GM18505 (cell line): ENCODE measurements around the gene ALLC.

Source experiments
- ATAC-seq: cut with Tn5 transposase; IDR thresholded peaks from one replicate; pipeline ENCODE4 v1.9.1; 2021; ENCODE audit not compliant: unreplicated experiment
- POLR2A ChIP-seq: IDR thresholded peaks from 4 replicates; pipeline ENCODE4 v1.6.1; 2011; ENCODE audit warnings: borderline replicate concordance; ENCODE audit not compliant: insufficient read depth, insufficient read length; ENCODE audit errors: extremely low read depth

ALLC gene

GRCh38 chr2:3747826-3748225 lies 89.8 kb downstream of the ALLC start:
- TF ChIP-seq POLR2A: no peak
- ATAC-seq: no peak

- no peak for TF ChIP-seq POLR2A
- no peak for ATAC-seq
These were observed 91.2 kb downstream of the ALLC start for GRCh38 chr2:3749201-3749600.

GRCh38 chr2:3751251-3751650 lies 93.3 kb downstream of the ALLC start:
- no peak for ATAC-seq
- no peak for TF ChIP-seq POLR2A

- ATAC-seq: no peak
- no peak for TF ChIP-seq POLR2A
These were observed 93.8 kb downstream of the ALLC start for GRCh38 chr2:3751806-3752205.
